Stimulated activated CD8-positive, alpha-beta memory T cell treated with anti-CD3 and anti-CD28 coated beads, Interleukin-7, amount 100 ng/mL, for 4 hours (primary cell): ENCODE measurements around the gene SSNA1.
A peak's percentile ranks its signal among the peaks of the same experiment; 100 is the strongest.

Experiments
- DNase-seq, 2 donors: peaks; one replicate each; pipeline ENCODE4 v3.0.0-alpha.2; 2020; ENCODE audit warnings: low read depth in 2 of 2

Gene SSNA1

DNA sequence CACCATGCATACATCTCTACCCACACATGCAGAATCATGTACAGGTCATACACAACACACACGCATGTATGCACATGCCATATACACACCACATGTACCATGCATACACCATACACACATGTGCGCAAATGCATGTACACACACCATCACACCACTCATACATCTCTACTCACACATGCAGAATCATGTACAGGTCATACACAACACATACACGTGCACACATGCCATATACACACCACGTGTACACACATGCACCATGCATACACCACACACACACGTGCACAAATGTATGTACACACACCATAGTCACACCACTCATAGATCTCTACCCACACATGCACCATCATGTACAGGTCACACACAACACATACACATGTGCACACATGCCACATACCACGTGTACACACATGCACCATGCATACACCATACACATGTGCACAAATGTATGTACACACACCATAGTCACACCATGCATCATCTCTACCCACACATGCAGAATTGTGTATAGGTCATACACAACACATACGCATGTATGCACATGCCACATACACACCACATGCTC is 35.6 kb upstream of the SSNA1 start:
- no peak for DNase-seq

DNA sequence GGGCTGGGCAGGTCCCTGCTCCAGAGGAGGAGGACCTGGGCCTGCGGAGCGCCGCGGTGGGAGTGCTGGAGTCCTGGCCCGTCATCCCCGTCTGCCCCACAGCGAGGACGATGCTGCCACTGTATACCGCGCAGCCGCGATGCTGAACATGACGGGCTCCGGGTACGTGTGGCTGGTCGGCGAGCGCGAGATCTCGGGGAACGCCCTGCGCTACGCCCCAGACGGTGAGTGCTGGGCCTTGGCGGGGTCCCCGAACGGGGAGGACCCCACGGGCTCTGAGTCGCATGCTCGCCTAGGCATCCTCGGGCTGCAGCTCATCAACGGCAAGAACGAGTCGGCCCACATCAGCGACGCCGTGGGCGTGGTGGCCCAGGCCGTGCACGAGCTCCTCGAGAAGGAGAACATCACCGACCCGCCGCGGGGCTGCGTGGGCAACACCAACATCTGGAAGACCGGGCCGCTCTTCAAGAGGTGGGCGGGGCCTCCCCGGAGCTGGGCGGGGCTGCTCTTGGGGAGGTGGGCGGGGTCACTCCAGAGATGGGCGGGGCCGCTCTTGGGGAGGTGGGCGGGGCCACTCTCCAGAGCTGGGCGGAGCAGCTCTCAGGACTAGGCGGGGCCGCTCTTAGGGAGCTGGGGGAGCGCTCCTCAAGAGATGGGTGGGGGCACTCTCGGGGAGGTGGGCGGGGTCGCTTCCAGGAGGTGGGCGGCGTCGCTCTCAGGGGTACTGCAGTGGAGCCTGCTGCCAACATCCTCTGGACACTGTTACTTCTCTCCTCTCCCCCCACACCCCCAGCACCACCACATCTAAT is 31.7 kb upstream of the SSNA1 start:
- peak; percentile 61 to 74 for DNase-seq

DNA sequence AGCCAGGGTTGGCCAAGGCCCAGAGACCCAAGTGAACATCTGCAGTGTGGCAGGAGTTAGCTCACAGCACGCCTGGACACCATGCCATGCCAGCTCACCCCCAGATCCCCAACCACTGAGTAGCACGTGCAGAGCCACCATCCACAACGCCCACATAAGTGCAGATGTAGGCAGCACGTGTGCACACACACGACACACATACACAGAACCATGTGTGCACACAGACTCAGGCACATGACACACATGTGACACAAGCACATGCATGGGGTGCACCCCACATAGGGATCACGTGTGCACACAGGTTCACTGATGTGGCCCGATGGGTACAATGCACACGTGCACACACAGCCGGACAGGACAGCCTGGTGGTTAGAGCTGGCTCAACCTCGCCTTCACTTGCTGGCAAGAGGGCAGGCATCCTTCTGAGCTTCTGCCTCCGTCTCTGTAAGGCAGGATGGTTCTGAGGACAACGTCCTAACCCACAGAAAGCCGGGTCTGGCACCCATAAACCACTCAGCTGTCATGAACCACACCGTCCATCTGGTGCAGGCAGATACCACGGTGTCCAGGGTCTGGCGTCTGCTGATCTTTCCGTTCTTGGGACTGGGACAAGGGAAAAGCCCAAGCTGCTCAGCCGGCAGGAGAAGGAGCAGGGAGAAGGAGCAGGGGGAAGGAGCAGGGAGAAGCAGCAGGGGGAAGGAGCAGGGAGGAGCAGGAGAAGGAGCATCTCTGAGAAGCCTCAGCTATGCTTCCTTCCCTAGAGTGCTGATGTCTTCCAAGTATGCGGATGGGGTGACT is 30.7 kb upstream of the SSNA1 start:
- DNase-seq = no peak

DNA sequence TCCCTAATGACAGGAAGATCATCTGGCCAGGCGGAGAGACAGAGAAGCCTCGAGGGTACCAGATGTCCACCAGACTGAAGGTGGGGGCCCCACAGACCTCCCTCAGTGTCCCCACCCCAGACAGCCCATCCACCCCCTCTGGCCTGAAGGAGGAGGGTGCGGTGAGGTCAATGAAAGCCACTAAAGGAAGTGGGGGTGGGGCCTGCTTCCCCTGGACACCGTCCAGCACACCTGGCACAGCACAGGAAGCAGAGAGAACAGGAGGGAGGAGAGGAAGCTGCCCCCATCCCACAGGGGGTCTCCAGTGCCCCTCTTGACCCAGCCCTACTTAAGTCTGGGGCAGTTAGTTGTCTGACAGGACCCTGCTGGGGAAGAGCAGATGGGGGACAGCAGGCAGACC is 29.9 kb upstream of the SSNA1 start:
- no peak for DNase-seq

DNA sequence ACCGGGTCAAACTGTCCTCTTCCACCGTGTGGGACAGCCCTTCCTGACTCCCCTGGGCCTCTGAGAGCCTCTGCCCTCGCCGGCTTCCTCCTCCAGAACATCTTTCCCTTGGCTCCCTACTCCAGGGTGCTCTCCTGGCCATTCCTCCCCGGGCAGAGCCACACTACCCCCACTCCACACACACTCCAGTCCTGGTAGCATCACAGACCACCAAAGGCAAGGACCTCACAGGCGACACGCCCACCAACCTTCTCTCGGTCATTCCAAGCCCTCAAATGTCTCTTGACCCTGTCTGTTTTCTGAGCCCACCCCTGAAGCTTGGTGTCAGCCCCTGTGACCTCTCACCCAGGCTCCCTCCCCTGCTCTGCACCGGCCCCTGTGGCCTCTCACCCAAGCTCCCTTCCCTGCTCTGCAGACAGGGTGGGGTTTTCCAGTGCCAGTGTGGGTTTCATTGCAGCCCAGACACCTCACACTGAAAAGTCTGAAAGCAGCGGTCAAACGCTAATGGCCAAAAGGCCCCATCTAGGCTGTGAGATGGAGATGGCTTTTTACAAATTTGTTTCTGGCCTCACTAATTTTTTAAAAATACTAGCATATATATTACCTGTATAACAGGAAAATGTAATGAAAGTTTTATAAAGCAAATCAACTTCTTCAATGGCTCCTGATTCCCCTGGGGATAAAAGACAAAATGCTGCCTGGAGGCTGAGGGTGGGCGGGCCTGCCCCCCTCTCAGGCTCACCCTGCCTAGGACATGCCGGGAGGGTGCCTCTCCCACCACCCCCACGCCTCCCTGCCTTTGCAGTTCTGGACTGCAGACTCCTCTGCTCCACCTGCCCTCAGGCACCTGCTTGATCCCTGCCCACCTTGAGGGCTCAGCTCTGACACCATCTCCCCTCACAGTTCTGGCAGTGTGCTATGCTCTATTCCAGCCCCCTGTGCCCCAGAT is 29.1 kb upstream of the SSNA1 start:
- DNase-seq = no peak

DNA sequence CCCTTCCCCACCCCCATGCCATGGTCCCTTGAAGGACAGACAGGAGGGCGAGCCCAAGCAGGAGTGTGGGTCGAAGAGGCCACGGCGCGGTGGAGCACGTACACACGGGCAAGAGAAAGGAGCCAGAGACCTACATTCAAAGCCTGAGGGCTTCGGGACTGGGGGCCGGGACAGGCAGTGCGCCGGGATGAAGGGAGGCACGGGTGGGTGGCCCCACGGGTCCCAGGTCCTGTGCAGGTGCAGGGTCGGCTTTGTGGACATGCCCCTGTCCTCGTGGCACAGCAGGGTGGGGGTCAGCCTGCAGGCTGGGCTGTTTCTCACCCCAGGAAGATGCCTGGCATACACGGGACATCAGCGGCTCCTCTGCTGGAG is 28.4 kb upstream of the SSNA1 start:
- no peak for DNase-seq

DNA sequence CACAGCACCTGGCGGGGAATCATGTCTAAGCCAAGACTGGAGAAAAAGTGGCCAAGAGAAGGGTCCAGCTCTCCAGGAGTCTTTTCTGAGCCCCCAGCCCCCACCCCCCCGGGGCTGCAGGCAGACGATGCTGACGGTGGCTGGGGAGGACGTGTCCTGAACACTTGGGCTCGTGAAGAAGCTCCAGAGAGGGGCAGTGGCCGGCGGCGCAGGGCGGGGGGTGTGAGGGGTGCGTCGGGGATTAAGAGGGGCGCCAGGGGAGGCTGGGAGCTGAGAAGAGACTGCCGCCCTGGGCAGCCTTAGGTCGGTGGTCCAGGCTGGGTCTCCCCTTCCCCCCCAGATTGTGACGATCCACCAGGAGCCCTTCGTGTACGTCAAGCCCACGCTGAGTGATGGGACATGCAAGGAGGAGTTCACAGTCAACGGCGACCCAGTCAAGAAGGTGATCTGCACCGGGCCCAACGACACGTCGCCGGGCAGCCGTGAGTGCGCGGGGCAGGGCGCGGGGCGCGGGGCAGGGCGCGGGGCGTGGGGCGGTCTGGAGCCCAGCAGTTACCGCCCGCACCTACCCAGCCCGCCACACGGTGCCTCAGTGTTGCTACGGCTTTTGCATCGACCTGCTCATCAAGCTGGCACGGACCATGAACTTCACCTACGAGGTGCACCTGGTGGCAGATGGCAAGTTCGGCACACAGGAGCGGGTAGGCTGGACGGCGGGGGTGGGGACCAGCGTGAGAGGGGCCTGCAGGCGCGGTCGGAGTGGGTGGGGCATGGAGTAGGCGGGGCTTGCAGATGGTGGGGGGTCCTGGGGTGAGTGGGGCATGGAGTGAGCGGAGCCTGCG is 27.5 kb upstream of the SSNA1 start:
- no peak for DNase-seq

DNA sequence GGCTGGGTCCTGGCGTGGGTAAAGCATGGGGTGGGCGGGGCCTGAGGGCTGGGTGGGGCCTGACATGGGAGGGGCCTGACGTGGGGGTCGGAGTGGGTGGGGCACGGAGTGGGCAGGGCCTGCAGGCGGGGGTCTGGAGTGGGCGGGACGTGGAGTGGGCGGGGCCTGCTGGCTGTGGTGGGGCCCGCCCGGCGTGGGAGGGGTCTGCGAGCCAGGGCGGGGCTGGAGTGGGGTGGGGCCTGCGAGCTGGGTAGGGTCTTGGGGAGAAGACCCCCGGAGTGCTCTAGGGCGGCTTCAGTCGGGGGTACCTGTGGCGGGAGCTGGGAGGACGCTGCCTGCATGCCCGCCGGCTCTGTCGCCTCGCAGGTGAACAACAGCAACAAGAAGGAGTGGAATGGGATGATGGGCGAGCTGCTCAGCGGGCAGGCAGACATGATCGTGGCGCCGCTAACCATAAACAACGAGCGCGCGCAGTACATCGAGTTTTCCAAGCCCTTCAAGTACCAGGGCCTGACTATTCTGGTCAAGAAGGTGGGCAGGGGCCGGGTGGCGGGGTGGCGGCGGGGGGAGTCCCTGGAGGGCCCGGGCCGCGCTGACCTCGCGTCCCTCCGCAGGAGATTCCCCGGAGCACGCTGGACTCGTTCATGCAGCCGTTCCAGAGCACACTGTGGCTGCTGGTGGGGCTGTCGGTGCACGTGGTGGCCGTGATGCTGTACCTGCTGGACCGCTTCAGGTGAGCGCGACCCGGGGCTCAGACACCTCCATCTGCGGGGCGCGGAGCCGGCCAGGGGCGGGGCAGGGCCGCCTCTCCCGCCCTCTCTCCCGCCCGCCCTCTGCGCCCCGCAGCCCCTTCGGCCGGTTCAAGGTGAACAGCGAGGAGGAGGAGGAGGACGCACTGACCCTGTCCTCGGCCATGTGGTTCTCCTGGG is 26.7 kb upstream of the SSNA1 start:
- DNase-seq = no peak

DNA sequence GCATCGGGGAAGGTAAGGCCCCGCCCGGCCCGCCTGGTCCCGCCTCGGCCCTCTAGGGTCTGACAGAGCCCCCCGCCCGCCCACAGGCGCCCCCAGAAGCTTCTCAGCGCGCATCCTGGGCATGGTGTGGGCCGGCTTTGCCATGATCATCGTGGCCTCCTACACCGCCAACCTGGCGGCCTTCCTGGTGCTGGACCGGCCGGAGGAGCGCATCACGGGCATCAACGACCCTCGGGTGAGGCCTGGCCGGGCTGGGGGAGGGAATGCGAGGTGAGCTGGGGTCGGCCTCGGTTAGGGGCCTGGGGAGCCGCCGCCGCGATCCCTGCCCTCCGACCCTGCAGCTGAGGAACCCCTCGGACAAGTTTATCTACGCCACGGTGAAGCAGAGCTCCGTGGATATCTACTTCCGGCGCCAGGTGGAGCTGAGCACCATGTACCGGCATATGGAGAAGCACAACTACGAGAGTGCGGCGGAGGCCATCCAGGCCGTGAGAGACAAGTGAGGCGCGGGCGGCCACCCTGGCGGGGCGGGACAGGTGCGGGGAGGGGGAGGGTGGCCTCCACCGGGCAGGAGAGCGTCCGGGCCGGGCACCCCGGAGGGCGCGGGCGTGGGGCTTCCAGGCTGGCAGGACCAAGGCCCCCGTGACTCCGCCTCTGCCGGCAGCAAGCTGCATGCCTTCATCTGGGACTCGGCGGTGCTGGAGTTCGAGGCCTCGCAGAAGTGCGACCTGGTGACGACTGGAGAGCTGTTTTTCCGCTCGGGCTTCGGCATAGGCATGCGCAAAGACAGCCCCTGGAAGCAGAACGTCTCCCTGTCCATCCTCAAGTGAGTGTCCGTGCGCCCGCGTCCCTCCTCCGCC is 25.7 kb upstream of the SSNA1 start:
- DNase-seq = no peak

DNA sequence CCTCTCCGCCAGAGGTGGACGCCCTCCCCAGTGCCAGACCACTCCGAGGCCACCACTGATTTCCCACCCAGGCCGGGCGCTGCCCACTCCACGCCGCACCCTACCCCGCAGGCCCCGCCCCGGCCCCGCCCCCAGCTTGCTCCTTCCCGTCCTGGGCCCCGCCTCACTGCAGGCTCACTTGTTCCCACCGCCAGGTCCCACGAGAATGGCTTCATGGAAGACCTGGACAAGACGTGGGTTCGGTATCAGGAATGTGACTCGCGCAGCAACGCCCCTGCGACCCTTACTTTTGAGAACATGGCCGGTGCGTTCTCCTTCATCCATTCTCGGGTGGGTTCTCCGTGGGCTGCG is 25.1 kb upstream of the SSNA1 start:
- no peak for DNase-seq

DNA sequence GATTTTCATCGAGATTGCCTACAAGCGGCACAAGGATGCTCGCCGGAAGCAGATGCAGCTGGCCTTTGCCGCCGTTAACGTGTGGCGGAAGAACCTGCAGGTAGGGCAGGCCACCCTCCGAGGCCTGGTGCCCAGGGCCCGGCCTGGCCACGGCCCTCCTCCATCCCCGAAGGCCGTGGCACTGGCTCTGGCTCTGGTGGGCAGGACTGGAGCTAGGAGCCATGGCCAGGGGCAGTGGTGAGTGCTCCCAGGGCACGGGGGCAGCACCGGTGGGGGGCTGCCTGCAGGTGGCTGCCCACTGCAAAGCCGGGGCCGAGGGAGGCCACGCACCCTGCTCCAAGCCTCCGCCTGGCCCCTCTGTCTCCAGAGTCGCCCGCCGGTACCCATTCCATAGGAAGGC is 24.7 kb upstream of the SSNA1 start:
- DNase-seq = no peak

DNA sequence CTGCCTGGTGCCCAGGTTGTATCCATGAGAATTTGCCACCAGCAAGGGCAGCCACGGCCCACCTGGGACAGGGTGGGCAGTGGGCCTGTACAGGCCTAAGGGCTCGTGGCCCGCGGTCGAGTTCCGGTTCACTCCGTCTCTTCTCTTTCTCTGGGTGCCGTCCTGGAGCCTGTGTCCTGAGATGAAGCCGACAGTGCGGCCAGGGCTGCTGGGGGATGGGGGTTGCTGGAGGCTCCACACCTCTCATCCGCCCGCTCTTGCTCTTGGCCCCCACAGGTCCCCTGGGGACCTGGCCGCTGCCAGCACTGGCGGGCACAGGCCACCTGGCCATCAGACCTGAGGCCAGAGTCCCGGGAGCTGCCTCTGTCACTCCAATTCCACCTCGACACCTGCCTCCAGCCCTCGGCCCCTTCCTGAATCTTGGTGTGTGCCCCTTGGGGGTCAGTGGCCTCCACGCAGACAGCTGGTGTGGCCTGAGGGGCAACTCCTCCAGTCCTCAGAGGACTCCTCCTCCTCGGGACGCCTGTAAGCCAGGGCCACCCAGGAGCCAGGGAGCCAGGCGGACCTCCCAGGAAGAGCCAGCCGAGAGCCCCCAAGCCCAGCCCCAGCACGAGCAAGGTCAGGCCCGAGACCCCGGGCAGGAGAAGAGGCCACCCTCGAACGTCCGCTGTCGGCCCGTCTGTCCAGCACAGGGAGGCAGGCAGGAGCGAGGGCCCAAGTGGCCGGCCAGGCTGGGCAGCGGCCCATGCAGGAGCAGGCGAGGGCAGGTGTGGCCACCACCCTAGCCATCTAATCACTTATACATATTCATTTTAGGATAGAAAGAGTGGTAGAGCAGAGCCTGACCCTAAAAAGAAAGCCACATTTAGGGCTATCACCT is 23.9 kb upstream of the SSNA1 start:
- DNase-seq = no peak

DNA sequence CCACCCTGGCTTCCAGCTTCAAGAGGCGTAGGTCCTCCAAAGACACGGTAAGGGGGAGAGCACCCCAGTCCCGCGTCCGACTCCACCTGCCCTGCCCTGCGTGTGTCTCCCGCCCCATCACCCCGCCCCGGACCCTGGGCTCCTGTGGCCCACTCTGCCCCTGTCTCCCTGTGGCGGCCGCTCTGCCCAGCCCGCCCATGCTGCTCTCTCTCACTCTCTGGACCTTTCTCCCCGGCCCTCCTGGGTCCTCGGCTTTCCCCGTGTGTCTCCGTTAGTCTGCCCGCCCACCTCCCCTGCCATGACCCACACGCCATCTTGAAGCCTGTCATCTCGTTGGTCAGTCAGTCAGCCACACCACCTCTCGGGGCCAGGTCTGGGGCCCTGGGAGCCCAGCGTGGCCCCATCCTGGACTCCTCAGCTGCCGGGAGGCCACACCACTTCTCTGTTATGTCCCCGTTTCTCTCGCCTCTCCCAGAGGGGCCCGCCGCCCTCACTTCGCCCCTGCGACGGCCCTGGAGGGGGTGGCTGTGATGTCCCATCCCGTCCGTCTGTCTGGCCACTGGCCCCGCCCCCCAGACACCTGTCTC is 23.1 kb upstream of the SSNA1 start:
- no peak for DNase-seq

DNA sequence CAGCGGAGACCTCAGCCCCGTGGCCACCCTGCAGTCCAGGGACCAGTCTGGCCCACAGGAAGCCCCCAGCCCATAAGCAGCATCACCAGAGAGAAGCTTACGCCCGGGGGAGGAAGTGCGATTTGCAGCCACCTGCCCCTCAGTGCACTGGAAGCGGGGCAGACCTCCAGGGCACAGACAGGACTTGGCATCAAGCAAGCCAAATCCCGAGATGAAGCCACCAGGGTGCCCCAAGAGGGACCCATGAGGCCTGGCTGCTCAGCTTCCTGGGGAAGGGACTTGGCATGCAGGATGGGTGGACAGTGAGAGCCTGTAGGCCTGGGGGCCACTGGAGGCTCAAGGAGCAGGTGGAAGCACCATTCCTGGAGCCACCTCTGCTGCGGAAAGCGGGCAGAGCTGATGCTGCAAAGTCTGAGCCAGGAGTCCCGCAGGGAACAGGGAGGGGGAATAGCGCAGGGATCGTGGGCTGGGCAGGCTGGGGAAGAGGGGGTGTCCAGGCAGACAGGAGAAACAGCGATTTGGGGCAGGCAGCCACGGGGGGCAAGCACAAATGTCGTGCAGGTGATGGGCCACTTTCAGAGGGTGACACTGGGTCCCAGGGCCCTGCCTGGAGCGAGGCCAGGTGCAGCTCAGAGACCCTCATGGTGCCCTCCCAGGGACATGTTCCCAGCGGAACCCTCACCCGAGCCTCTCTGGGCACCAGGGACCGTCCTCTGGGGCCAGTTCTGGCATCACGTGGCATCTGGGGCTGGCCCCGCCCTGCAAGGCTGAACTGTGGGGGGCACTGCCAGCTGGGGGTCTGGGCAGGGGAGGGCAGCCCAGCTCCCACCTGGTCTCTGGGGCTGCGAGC is 21.9 kb upstream of the SSNA1 start:
- no peak for DNase-seq

DNA sequence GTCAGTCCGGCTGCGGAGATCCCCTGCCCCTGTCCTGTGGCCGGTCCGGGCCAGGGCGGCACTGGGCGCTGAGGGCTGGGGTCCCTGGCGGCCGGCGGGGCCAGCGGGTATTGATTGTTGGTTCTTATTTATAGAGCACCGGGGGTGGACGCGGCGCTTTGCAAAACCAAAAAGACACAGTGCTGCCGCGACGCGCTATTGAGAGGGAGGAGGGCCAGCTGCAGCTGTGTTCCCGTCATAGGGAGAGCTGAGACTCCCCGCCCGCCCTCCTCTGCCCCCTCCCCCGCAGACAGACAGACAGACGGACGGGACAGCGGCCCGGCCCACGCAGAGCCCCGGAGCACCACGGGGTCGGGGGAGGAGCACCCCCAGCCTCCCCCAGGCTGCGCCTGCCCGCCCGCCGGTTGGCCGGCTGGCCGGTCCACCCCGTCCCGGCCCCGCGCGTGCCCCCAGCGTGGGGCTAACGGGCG is 21.2 kb upstream of the SSNA1 start:
- no peak for DNase-seq

DNA sequence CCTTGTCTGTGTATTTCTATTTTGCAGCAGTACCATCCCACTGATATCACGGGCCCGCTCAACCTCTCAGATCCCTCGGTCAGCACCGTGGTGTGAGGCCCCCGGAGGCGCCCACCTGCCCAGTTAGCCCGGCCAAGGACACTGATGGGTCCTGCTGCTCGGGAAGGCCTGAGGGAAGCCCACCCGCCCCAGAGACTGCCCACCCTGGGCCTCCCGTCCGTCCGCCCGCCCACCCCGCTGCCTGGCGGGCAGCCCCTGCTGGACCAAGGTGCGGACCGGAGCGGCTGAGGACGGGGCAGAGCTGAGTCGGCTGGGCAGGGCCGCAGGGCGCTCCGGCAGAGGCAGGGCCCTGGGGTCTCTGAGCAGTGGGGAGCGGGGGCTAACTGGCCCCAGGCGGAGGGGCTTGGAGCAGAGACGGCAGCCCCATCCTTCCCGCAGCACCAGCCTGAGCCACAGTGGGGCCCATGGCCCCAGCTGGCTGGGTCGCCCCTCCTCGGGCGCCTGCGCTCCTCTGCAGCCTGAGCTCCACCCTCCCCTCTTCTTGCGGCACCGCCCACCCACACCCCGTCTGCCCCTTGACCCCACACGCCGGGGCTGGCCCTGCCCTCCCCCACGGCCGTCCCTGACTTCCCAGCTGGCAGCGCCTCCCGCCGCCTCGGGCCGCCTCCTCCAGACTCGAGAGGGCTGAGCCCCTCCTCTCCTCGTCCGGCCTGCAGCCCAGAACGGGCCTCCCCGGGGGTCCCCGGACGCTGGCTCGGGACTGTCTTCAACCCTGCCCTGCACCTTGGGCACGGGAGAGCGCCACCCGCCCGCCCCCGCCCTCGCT is 20.5 kb upstream of the SSNA1 start:
- no peak for DNase-seq
